IMR-90 (cell line): ENCODE data around the gene GSTO1. TPM values are rescaled to one million over a fixed set of nuclear protein-coding genes. Genes with fewer than 3 reads are reported as not detected.

Source experiments
- ATAC-seq: fragments of 200-7000 bp; cut with Tn5 transposase; 2 replicates; pipeline ENCODE4 v1.9.1; 2020; ENCODE audit warnings: low read depth, mild to moderate bottlenecking, moderate library complexity
- BruUV-seq: library from RNA; stranded (reverse); fragments of 400-500 nt; replicated peaks from 2 replicates; lab custom pipeline; 2021; lab: Mats Ljungman, UMichigan
- CTCF ChIA-PET: fragments of 300-600 bp; formaldehyde crosslinking; extraction: SDS; loops from one replicate; lab custom pipeline; 2021; ENCODE audit warnings: antibody characterized with exemption; lab: Yijun Ruan, JAX
- POLR2A ChIA-PET: fragments of 300-600 bp; sonication (Branson Sonifier 250); formaldehyde crosslinking; loops from one replicate; lab custom pipeline; 2022; ENCODE audit warnings: antibody characterized with exemption; ENCODE audit not compliant: unreplicated experiment; lab: Charles Lee
- DNase-seq: peaks from one replicate; pipeline ENCODE4 v3.0.0; 2013
- H2AFZ ChIP-seq: replicated peaks from 2 replicates; pipeline ENCODE3; 2013; ENCODE audit warnings: low read length, mild to moderate bottlenecking; ENCODE audit not compliant: poor library complexity
- H2AK5ac ChIP-seq: 2 replicates; pipeline ENCODE4 v1.6.1; 2013; ENCODE audit warnings: low read depth, low read length, inconsistent platforms
- H2AK9ac ChIP-seq: replicated peaks from 2 replicates; pipeline ENCODE3; 2013; ENCODE audit warnings: mild to moderate bottlenecking, low read depth, low read length, moderate library complexity; ENCODE audit not compliant: poor library complexity
- H2BK120ac ChIP-seq: 2 replicates; pipeline ENCODE4 v1.6.1; 2013; ENCODE audit warnings: low read depth, low read length, inconsistent platforms
- H2BK15ac ChIP-seq: 3 replicates; pipeline ENCODE4 v1.6.1; 2013; ENCODE audit warnings: low read depth, low read length, inconsistent platforms
- H2BK20ac ChIP-seq: 2 replicates; pipeline ENCODE4 v1.6.1; 2013; ENCODE audit warnings: low read depth, mild to moderate bottlenecking, inconsistent platforms, low read length, moderate library complexity
- H2BK5ac ChIP-seq: 2 replicates; pipeline ENCODE4 v1.6.1; 2013; ENCODE audit warnings: mild to moderate bottlenecking, low read depth, low read length, inconsistent platforms; ENCODE audit not compliant: poor library complexity, severe bottlenecking
- H3K14ac ChIP-seq: replicated peaks from 2 replicates; pipeline ENCODE4 v1.6.1; 2013; ENCODE audit warnings: low read depth, low read length, inconsistent platforms
- H3K18ac ChIP-seq: 2 replicates; pipeline ENCODE4 v1.6.1; 2013; ENCODE audit warnings: low read depth, low read length, control low read depth
- H3K23ac ChIP-seq: 2 replicates; pipeline ENCODE4 v1.6.1; 2013; ENCODE audit warnings: low read depth, low read length, inconsistent platforms
- H3K27ac ChIP-seq: 2 replicates; pipeline ENCODE4 v1.5.1; 2013; ENCODE audit warnings: mild to moderate bottlenecking, control low read depth, low read length; ENCODE audit not compliant: insufficient read depth
- H3K27me3 ChIP-seq: 2 replicates; pipeline ENCODE4 v1.6.1; 2013; ENCODE audit warnings: low read length; ENCODE audit not compliant: control insufficient read depth, insufficient read depth
- H3K36me3 ChIP-seq: 2 replicates; pipeline ENCODE4 v1.6.1; 2013; ENCODE audit warnings: low read length, mixed read lengths; ENCODE audit not compliant: control insufficient read depth, insufficient read depth
- H3K4ac ChIP-seq: 2 replicates; pipeline ENCODE4 v1.6.1; 2013; ENCODE audit warnings: low read depth, low read length, inconsistent platforms
- H3K4me1 ChIP-seq: 2 replicates; pipeline ENCODE4 v1.6.1; 2013; ENCODE audit warnings: low read length, mixed read lengths; ENCODE audit not compliant: control insufficient read depth, insufficient read depth
- H3K4me2 ChIP-seq: 2 replicates; pipeline ENCODE4 v1.6.1; 2013; ENCODE audit warnings: low read depth, mild to moderate bottlenecking, control low read depth, low read length, moderate library complexity
- H3K4me3 ChIP-seq: 2 replicates; pipeline ENCODE4 v1.5.1; 2013; ENCODE audit warnings: low read depth, mild to moderate bottlenecking, control low read depth, low read length, moderate library complexity; ENCODE audit not compliant: insufficient read depth
- H3K56ac ChIP-seq: 2 replicates; pipeline ENCODE4 v1.6.1; 2013; ENCODE audit warnings: low read length, inconsistent platforms; ENCODE audit not compliant: insufficient read depth; ENCODE audit errors: extremely low read depth
- H3K79me1 ChIP-seq, 2 experiments: 2 replicates each; pipeline ENCODE4 v1.6.1; 2013; ENCODE audit warnings: low read length in 2 of 2, inconsistent platforms in 1 of 2, low read depth in 1 of 2
- H3K9ac ChIP-seq: 2 replicates; pipeline ENCODE4 v1.6.1; 2013; ENCODE audit warnings: low read depth, low read length, control low read depth
- H3K9me1 ChIP-seq: 2 replicates; pipeline ENCODE4 v1.6.1; 2013; ENCODE audit warnings: low read length, inconsistent platforms; ENCODE audit not compliant: insufficient read depth
- H3K9me3 ChIP-seq: 2 replicates; pipeline ENCODE4 v1.6.1; 2013; ENCODE audit warnings: low read length; ENCODE audit not compliant: control insufficient read depth, insufficient read depth
- H4K20me1 ChIP-seq: 2 replicates; pipeline ENCODE4 v1.6.1; 2013; ENCODE audit warnings: low read length, inconsistent platforms; ENCODE audit not compliant: insufficient read depth
- H4K5ac ChIP-seq: 2 replicates; pipeline ENCODE4 v1.6.1; 2013; ENCODE audit warnings: mild to moderate bottlenecking, low read depth, low read length, control low read depth
- H4K8ac ChIP-seq, 2 experiments: 2 replicates each; pipeline ENCODE4 v1.6.1; 2013; ENCODE audit warnings: low read depth in 2 of 2, low read length in 2 of 2, control low read depth in 1 of 2, inconsistent platforms in 1 of 2
- H4K91ac ChIP-seq: 2 replicates; pipeline ENCODE4 v1.6.1; 2013; ENCODE audit warnings: low read depth, low read length, inconsistent platforms; ENCODE audit not compliant: insufficient read depth
- MXI1 ChIP-seq: IDR thresholded peaks from 2 replicates; pipeline ENCODE4 v1.6.1; 2012; ENCODE audit warnings: low read depth, mild to moderate bottlenecking, low read length, moderate library complexity, borderline replicate concordance
- RCOR1 ChIP-seq: IDR thresholded peaks from 2 replicates; pipeline ENCODE4 v1.6.1; 2012; ENCODE audit warnings: mild to moderate bottlenecking, low read length, improper control_type of control experiment; ENCODE audit not compliant: insufficient replicate concordance
- WGBS, 2 experiments: methylation state at CpG; one replicate each; pipeline versions ENCODE4 v1.1.5 to v1.1.7; 2013; ENCODE audit warnings: missing lambda C conversion rate in 2 of 2; ENCODE audit not compliant: insufficient read length in 1 of 2; ENCODE audit errors: extremely low coverage in 2 of 2; 5-methylcytosine and 5-hydroxymethylcytosine counted together
- dilution Hi-C: fragments of 300-500 bp; cut with HindIII; formaldehyde crosslinking; loops from one replicate; pipeline ENCODE4 v1.14.3; 2018; ENCODE audit warnings: low sequenced_read_pairs; ENCODE audit not compliant: unreplicated experiment
- in situ Hi-C: fragments of 300-500 bp; cut with MboI; formaldehyde crosslinking; loops from 3 replicates; pipeline ENCODE4 v1.14.3; 2019; ENCODE audit warnings: low sequenced_read_pairs, inconsistent platforms, mixed read lengths
- intact Hi-C: fragments of 100-400 bp; cut with micrococcal nuclease; formaldehyde crosslinking; loops from 2 replicates; pipeline ENCODE4 v1.10.0; 2022
- polyA plus RNA-seq, 3 experiments: library from polyadenylated mRNA; depleted of rRNA; stranded (reverse); fragments of >200 nt; gene quantifications; 2 replicates each; pipeline ENCODE4 v1.2.3, GENCODE V29; 2012; ENCODE audit warnings: low replicate concordance in 1 of 3
- total RNA-seq: library from RNA; depleted of rRNA; stranded (reverse); fragments of >200 nt; gene quantifications from 2 replicates; pipeline ENCODE4 v1.2.3, GENCODE V29; 2012

GSTO1 gene
- total and polyA plus RNA-seq, 2 of the 4 experiments (the other 2 are of a cell fraction) = 186 to 258 TPM

- Histone ChIP-seq H2BK120ac (no peak overlapping the region), H2BK5ac (peak overlapping the region; percentile 90), H3K4me1 (peaks cover 15% of the 10 kb centered on the region), H3K9me3 (no peaks in the 10 kb centered on the region), H4K8ac (peak overlapping the region; percentile 5 to 31; a peak in 1 of 4 replicates), H3K9me1 (peaks cover 10% of the 10 kb centered on the region; the same call in 1 of the 2 replicates), H4K91ac (no peak overlapping the region), H3K36me3 (peaks cover 21% of the 10 kb centered on the region), H3K9ac (peak overlapping the region; percentile 65; the same call in 1 of the 2 replicates), H3K56ac (peak overlapping the region; percentile 74), H2AFZ (no peak overlapping the region), H2AK5ac (peak overlapping the region; percentile 72), H3K14ac (peak overlapping the region; percentile 88; the same call in 1 of the 2 replicates), H4K5ac (peak overlapping the region; percentile 66; the same call in 1 of the 2 replicates), H4K20me1 (peaks cover 29% of the 10 kb centered on the region; the same call in 1 of the 2 replicates), H3K79me1 (peaks cover 10 to 38% of the 10 kb centered on the region in 2 experiments; a peak in 2 of 4 replicates), H3K4me3 (peak overlapping the region; percentile 96), H2BK20ac (peak overlapping the region; percentile 69; the same call in 1 of the 2 replicates), H3K18ac (peak overlapping the region; percentile 79; the same call in 1 of the 2 replicates), H3K23ac (peak overlapping the region; percentile 85; the same call in 1 of the 2 replicates), H3K27ac (peak overlapping the region; percentile 35), H3K4me2 (peak overlapping the region; percentile 97), H3K27me3 (no peaks in the 10 kb centered on the region), H2AK9ac (no peak overlapping the region), H2BK15ac (peak overlapping the region; percentile 36; the same call in 1 of the 3 replicates), H3K4ac (peak overlapping the region; percentile 74; the same call in 1 of the 2 replicates)
- CTCF ChIA-PET = interaction anchor here (1.3 to 2.3 kb wide), 2 partner anchors 18 to 44 kb away, joined by 6 to 11 read pairs; no protein-coding TSS in a partner anchor
- no CpG with 5 or more reads among the region's 1 CpG for WGBS, 2 experiments
- ATAC-seq (no peak), DNase-seq (no peak)
- intact Hi-C loops (loop anchor here (2.0 kb wide), 1 partner anchor 544 kb away; no protein-coding TSS in a partner anchor), dilution Hi-C loops (no loop called here), in situ Hi-C loops (no loop called here)
- BruUV-seq = no TSS peak
- TF ChIP-seq MXI1 = peak; percentile 36; the same call in 1 of the 2 replicates
- TF ChIP-seq RCOR1 = no peak
- POLR2A ChIA-PET = interaction anchor here (0.6 kb wide), 1 partner anchor 377 kb away, joined by 3 read pairs; no protein-coding TSS in a partner anchor
Observed at GRCh38 chr10:104256335-104256961, 1.8 kb downstream of the GSTO1 start.
